AG04449 (cell line): ENCODE results near the gene UGT1A8.

Source experiments
- CTCF ChIA-PET: fragments of 350-600 bp; formaldehyde crosslinking; extraction: SDS; loops from one replicate; lab custom pipeline; 2021; ENCODE audit warnings: antibody characterized with exemption; lab: Yijun Ruan, JAX
- POLR2A ChIA-PET: fragments of 400-600, 350-600 bp; formaldehyde crosslinking; extraction: SDS; loops from one replicate; lab custom pipeline; 2020; ENCODE audit warnings: antibody characterized with exemption, inconsistent platforms; lab: Yijun Ruan, JAX
- DNase-seq: peaks from one replicate; pipeline ENCODE4 v3.0.0-alpha.2; 2010; ENCODE audit warnings: low read depth, low spot score
- H3K4me3 ChIP-seq: 2 replicates; pipeline ENCODE4 v1.5.1; 2011; ENCODE audit warnings: low read depth, mild to moderate bottlenecking, control low read depth, low read length
- CTCF ChIP-seq: IDR thresholded peaks from one replicate; pipeline ENCODE4 v1.5.1; 2011; ENCODE audit warnings: mild to moderate bottlenecking, moderate library complexity, low read length, control low read depth, inconsistent platforms; ENCODE audit not compliant: insufficient read depth; ENCODE audit errors: missing control alignments

The UGT1A8 gene

DNA sequence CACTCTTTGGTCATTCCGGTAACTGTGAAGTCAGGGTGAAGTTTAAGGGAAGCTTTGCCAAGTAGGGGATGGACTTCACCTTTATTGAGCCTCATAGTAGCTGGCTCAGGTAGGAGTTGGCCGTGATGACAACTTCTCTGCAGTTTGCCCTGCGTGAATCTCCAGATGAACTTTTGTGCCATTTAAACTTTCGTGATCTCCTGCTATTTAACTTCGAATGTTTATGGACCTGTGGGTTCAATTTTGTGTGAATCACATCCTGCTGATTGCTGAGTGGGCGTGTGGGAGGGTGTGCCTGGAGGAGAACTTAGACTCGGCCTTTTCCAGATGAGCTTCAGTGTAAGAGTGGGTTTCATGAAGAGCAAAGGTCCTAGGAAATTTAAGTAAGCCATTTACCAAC lies 146.8 kb downstream of the UGT1A8 start:
- ChIA-PET POLR2A (no interaction called here), CTCF (no interaction called here)
- no peak overlapping the region for H3K4me3 ChIP-seq
- TF ChIP-seq CTCF: no peak
- DNase-seq: no peak

DNA sequence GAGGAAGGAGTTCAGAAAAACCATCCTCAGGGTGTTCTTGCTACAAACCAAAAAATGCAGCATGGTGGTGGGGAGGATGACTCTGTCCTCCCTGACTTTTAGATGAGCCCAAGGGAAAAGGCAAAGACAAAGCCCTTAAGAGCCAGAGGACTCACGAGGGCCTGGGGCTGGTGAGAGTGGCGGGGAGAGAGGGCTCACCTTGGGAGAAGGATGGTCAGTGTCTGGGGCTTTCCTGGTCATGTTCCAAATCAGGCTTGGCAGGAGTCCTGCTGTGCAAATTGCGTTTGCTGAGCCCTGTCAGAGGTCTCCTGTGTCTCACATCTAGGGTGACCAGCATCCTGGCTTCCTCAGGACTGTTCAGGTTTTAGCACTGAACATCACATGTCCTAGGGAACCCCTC lies 147.3 kb downstream of the UGT1A8 start:
- ChIA-PET POLR2A (no interaction called here), CTCF (no interaction called here)
- DNase-seq: no peak
- no peak for TF ChIP-seq CTCF
- H3K4me3 ChIP-seq: no peak overlapping the region

DNA sequence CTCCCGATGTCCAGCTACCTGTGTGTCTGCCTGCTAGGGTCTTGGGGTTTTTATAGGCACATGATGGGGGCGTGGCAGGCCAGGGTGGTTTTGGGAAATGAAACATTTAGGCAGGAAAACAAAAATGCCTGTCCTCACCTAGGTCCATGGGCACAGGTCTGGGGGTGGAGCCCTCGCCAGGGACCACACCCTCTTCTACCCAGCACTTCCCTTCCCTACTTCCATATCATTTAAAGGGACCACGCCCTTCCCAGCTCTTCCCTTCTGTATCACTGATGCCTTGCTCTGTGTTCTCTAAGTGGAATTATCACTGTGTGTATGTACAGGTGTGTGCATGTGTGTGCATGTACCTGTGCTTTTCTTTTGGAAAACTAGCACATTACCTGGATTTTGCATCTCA lies 149.0 kb downstream of the UGT1A8 start:
- POLR2A ChIA-PET: no interaction called here
- no peak for TF ChIP-seq CTCF
- no peak for DNase-seq
- H3K4me3 ChIP-seq: no peak overlapping the region
- CTCF ChIA-PET: no interaction called here

DNA sequence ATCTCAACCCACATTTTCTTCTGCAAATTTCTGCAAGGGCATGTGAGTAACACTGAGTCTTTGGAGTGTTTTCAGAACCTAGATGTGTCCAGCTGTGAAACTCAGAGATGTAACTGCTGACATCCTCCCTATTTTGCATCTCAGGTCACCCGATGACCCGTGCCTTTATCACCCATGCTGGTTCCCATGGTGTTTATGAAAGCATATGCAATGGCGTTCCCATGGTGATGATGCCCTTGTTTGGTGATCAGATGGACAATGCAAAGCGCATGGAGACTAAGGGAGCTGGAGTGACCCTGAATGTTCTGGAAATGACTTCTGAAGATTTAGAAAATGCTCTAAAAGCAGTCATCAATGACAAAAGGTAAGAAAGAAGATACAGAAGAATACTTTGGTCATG lies 150.6 kb downstream of the UGT1A8 start:
- ChIA-PET CTCF (no interaction called here), POLR2A (no interaction called here)
- H3K4me3 ChIP-seq: no peak overlapping the region
- no peak for TF ChIP-seq CTCF
- no peak for DNase-seq

DNA sequence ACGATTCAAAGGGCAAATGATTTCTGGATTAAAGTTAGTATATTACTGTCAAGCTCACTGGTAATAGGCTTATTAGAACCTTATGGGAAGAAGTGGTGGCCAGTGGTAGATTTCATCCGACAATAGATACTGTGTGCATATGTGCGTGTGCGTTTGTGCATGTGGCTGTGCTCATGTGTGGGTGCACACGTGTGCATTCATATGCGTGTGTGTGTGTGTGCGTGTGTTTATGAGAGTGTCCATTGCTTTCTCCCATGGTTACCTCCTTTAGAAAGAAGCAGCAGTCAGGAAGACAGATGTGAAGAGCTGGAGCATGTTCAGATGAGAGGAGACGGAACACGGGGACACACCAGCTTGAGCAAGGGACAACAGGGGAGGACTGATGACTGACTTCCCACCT lies 151.8 kb downstream of the UGT1A8 start:
- no peak for DNase-seq
- TF ChIP-seq CTCF: no peak
- no peak overlapping the region for H3K4me3 ChIP-seq
- ChIA-PET POLR2A (no interaction called here), CTCF (no interaction called here)

GRCh38 chr2:233772153-233772552 lies 154.7 kb downstream of the UGT1A8 start:
- ChIA-PET CTCF (no interaction called here), POLR2A (no interaction called here)
- no peak for DNase-seq
- TF ChIP-seq CTCF: no peak
- H3K4me3 ChIP-seq: no peak overlapping the region

GRCh38 chr2:233772583-233772982 lies 155.2 kb downstream of the UGT1A8 start:
- DNase-seq: no peak
- POLR2A ChIA-PET: no interaction called here

More at GRCh38 chr2:233772583-233772982, 155.2 kb downstream of the UGT1A8 start:
- no peak for TF ChIP-seq CTCF
- no peak overlapping the region for H3K4me3 ChIP-seq
- CTCF ChIA-PET: no interaction called here
